Stimulated activated CD4-positive, alpha-beta T cell treated with anti-CD3 and anti-CD28 coated beads, Interleukin-1b, Interleukin-23, amount 100 ng/mL, for 1 hour (primary cell): Measurements from ENCODE around the gene JMJD4.
"Not testable (repeated sequence)": the region's sequence is repeated elsewhere in the genome, so short reads cannot be mapped to it uniquely, and the experiment has no call there.

ENCODE experiments used
- DNase-seq, 2 donors: peaks; one replicate each; pipeline ENCODE4 v3.0.0-alpha.2; 2020; ENCODE audit warnings: low read depth in 2 of 2

The JMJD4 gene

DNA sequence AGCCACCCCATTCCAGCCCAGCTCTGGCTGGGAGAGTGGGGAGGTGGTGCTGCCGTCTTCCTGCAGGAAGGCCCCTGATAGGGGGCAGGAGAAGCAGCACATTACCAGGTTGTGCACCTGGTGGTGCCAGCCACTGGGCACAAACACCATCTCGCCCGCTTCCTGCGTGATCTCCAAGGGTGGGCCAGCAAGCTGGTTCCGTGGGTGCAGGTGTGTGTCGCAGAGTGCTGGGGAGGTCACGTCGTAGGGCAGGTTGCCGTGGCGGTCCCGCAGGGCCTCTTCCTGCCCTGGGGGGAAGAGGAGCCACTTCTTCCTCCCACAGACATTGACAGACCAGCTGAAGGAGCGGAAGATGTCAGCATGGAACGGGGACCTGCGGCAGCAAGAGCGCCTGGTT lies 1.8 kb downstream of the JMJD4 start:
- DNase-seq = no peak

DNA sequence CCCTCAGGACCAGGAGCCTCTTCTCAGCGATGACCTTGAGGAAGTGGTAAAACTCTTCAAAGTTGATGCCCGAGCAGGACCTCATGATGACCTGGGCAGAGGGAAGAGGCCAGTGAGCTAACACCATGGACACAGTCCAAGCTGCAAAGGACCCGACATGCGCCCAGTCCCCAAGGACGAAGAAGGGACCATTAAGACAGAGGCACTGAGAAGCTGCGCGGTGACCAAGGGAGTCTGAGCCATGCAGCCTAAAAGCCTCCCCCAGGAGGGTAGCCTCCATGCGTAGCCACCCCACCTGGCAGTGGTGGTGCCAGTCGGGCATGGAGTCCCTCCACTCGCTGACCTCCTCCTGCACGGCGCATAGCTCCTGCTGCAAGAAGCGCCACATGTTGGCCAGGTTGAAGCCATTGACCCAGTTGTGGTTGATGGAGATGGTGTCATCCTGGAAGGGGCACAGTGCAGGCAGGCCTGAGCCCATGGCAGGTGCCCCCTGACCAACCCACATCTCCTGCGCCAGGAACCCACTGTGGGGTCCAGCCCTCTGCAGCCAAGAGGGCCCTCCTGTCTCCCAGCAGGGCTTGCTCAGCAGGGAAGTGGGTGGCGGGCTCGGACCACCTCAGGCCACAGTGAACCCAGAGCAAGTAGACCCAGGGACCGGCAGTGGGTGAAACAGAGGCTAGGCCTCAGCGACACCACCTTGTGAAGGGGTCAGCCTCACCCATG lies 2.4 kb downstream of the JMJD4 start:
- no peak for DNase-seq

DNA sequence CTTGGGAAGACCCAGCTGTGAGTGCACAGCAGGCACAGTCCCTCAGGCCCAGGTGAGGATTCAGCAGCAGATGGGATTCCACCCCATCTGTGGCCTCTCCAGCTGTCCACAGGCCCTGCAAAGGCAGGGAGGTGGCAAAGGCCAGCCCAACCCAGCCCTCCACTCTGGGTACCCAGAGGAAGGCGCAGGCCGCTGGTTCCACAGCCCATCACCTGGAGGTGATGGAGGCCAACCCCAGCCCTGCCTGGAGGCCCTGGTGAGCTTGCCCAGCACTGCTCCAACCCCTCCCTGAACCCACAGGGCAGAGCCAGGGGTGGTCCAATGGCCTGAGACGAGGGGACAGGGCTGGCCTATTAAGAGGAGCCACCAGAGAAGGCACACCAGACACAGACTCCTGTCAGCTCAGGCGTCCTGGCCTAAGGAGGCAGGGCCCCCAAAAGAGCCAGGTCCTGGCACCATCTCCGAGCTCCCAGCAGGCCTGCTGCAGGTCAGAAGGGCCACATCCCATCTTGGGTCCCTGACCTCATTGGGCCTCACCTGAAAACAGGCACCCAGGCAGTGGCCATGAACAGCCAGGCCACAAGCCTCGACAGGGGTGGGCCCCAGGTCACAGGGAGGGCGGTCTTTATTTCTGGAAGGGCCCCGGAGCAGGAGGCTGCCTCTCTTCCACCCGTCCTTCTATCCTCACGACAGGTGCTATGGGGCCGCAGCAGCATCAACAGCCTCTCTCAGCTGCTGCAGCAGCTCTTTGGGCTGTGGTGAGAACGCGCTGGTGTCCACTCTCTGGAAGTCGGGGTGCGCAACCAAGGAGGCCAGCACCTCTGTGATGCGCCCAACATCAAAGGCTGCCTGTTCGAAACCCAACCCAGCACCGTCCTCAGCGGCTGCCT lies 3.2 kb downstream of the JMJD4 start:
- no peak for DNase-seq

DNA sequence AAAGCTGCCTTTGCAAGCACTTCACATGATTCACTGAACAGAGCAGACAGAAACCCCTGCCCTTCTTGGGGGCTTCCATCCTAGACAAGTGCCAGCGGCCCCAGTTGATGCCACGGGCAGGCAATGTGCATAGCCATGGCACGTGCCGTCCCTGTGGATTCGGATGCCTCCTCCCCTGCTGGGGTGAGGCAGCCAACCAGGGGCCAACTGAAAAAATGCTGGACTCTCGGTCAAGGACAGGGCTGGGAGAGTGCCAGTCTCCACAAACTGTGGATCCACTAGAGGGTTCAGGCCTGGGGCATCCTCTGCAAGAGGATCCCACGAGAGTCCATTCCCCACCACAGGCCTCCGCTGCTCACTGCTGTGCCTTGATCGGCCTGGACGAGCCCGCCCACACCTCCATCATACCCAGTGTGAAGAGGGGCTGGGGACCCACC lies 3.8 kb downstream of the JMJD4 start:
- no peak for DNase-seq

DNA sequence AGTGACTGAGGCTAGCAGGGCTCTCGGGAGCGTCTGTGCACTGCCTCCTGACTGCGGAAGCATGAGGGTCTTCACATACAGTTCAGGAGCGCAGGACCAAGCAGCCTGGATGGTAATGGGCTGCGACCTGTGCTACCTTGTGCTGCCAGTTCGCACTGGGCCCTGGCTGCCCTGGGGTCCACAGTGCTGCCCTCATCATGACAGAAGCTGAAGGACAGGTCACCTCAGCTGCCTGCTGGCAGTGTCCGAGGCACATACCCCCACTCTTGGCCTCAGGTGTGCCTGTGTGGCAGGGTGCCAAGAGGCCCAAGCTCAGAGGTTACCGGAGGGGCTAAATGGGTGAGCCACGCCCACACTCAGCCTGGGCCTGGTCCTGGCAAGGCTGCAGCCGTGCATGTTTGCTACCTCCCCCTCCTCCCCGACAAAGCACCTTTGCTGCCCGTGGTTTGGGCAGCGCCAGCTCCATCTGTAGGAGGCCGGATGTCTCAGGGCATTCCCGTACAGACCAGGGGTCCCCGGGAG lies 4.4 kb downstream of the JMJD4 start:
- no peak for DNase-seq

DNA sequence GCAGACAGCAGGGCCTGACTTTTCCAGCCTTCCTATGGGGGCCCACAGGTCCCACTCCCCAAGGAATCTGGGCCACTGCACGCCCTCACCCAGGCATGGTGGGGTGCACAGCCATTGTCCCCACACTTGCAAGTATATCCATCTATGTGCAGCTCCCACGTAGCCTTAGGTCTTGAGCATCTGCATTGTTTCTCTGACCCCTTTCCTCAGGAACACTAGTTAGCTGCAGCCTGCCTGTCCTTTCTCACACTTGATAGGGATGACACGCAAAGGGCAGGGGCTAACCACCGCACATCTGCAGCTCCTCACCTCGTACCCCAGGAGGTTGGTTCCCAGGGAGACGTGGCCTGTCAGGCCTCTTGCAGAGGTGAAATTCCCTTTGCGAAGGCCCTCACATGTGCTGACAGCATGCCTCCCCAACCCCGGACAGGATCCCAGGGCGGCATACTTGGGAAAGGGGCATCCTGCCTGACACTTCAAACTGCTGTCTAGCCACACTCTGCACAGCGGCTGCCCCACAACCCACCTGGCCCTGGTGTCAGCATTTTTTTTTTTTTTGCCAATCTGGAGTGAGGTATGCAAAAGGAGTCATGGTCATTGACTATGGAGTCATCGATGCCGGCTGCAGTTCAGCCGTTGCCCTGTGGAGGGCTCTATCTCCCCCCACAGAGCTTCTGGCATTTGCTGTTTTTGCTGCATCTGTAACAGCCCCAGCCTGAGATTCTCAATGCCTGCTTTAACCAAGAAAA lies 5.0 kb downstream of the JMJD4 start:
- DNase-seq = no peak

DNA sequence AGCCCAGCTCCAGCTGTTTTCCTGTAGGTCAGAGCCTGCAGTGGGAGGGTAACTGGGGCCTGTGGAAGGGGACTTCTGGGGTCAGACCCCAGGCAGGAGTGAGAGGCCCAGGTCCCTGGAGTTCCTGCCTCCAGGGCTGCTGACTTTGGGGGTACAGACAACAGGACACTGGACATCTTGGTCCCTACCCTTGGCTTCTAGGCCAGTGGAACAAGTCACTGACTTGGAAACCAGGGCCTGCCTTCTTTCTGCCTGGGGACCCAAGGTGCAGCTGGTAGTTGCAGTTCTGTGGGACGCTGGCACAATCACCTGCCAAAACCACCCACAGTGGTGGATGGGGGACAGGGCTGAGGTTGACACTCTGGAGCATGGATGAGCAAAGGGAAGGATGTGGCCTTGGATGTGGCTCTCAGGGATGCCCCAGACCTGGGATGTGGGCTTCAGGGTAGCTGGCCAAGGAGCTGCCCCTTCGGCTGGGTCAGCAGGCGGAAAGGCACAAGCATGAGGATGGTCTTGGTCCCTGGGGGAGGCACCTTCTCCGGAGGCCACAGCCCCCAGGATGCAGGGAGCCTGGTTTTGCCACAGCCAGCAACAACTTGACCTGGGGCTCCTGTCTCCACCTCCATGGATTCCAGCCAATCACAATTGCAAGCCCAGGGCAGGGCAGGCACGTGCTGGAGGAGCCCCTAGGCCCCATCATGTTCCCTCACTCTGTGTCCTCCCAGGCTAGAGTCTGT lies 5.8 kb downstream of the JMJD4 start:
- DNase-seq = no peak

DNA sequence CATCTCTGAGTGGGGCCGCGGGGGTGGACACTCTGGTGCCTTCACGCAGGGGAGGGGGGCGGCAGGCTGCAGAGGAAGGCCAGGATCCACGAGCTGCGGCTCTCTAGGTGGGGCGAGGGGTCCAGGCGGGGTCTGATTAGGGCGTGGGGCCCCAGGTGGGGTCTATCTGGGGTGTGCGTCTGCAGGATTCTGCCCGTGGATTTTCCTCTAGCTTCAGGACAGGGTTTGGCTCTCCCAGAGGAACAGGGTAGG lies 6.3 kb downstream of the JMJD4 start:
- no peak for DNase-seq

DNA sequence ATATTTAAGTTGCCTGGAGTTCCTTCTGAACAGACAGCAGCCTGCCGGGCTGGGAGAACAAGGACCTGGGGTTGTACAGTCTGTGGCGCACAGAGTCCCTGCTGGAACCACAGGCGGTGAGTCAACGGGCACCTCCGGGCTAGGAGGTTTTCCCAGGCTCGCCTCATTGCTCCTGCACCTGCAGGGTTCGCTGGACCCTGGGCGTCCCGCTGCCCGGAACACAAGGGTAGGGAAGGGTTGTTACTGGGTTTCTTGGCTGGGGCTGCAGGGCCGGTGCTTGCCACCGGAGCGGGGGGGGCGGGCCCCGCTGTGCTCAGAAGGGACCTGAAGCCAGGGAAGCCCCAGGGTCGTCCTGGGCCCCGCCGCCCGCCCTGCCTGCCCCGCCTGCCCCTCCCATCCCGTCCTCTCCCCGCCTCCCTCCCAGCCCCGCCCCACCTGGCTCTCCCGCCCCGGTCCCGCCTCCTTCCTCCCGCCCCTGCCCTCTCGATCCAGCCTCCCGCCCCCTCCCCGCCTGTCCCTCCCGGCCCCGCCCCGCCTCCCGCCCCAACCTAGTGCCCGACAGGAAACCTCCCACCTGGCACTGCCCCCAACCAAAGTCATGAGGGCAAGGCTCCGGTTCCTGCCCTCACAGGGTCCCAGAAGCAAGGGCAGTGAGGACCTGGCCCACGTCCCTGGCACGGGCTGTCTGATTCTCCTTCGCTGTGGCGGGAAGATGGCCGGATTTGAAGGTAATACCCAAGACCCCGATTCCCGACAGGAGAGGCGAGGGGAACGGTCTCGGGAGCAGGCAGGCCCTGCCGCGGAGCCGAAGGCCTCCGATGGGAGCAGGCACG lies 6.8 kb downstream of the JMJD4 start:
- peak in 1 of 2 donors; percentile 48 for DNase-seq

DNA sequence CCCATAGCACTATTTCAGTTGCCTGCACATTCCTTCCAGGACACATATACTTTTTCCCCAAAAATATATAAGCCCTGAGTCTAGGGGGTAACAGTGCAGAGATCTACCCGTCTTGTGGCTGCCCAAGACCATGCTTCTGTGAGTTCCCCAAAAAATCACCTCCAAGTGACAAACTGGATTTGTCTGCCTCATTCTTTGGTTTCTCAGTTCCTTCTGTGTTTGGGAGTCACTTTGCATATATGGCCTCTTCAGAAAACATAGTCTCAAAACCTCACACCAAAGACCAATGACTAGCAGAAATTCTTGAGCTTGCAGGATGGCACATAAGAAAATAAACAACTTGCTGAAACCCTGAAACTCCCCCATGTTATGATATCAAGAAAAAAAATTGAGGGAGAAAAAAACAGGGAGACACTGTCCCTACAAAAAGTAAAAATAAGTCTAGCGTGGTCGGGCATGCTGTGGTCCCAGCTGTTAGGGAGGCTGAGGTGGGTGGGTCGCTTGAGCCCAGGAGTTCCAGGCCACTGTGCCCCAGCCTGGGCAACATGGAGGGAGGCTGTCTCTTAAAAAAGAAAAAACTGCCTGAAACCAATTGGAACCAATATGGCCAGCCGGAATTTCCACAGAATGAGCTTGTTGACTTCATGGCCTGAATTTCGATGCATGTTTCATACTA lies 8.0 kb downstream of the JMJD4 start:
- no peak for DNase-seq

DNA sequence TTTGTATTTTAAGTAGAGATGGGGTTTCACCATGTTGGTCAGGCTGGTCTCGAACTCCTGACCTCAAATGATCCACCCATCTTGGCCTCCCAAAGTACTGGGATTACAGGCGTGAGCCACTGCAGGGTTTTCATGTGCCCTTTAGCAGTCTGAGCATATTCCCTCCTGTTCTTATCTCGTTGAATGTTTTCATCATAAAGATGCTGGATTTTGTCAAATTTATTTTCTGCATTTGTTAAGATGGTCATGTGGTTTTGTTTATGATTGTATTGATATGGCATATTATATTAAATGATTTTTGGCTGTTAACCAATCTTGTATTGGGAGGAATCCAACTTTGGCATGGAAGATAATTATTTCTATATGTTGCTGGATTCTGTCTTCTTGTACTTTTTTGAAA lies 8.8 kb downstream of the JMJD4 start:
- no peak for DNase-seq

DNA sequence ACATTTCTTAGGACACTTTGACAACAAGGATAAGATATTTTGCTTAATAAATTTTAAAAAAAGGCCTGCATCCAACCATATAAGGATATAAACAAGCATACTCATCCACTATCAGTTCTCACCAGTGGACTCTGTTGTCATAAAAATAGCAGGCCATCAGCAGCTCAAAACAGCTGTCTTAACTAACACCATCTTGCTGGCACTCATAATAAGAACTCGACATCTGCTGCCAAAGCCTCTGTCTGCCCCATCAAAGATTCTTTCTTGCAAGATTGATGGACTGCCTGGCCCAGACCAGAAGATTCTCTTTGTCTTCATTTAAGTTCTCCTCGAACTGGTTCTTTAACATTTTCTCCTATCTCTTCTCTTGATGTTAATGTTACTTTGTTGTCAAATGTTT lies 10.1 kb downstream of the JMJD4 start:
- no peak for DNase-seq

DNA sequence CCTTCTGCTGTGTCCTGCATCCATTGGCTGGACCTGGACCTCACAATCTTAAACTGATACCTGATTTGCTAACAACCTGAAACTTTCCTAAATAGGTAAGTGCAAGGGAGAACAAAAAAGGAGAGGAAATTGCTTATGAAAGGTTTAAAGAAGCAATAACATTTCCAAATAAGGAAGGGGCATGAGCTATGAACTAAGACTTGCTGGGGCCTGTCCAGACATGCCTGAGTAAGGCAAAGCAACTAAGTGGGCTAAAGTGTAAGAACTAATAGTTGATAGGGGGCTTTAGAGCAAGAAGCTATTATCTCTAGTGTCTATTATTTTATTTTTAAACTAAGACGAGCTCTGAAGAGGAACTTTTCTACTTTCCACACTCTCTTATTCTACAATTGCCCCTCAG lies 11.6 kb downstream of the JMJD4 start:
- no peak for DNase-seq

DNA sequence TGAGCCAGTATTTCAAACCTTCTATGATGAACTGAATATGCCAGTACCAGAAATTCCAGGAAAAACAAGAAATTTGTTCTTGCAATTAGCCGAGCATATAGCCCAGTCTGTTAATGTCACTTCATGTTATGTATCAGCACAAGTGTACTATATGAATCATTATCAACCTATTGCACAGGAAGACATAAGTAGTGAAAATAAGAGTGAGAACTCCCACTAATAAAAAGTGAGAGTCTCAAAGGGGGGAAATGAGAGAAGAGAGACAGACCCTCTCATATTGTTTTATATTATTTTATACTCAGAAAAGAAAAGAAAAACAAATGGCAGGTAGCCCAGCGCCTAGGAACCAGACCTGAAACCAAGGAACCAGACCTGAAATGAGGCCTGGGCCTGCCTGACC lies 16.2 kb downstream of the JMJD4 start:
- no peak for DNase-seq

DNA sequence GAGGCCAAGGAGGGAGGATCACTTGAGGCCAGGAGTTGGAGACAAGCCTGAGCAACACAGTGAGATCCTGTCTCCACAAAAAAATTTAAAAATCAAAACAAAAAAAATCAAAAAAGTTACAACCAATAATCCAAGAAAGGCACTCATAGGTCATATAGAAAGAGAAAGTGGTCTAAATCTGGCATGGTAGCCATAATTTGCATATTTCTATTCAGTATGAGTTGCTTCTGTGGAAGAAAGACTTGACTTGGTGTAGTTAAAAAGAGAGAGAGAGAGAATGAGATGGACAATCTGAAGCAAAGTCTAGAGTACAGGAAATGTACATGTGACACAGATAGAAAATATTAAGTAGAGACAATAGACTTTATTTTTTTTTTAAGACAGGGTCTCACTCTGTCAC lies 22.5 kb downstream of the JMJD4 start:
- DNase-seq = no peak

DNA sequence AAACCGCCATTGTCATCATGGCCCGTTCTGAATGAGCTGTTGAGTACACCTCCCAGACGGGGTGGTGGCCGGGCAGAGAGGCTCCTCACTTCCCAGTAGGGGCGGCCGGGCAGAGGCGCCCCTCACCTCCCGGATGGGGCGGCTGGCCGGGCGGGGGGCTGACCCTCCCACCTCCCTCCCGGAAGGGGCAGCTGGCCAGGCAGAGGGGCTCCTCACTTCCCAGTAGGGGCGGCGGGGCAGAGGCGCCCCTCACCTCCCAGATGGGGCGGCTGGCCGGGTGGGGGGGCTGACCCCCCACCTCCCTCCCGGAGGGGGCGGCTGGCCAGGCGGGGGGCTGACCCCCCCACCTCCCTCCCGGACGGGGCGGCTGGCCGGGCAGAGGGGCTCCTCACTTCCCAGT lies 24.6 kb downstream of the JMJD4 start:
- DNase-seq = not testable (repeated sequence)

DNA sequence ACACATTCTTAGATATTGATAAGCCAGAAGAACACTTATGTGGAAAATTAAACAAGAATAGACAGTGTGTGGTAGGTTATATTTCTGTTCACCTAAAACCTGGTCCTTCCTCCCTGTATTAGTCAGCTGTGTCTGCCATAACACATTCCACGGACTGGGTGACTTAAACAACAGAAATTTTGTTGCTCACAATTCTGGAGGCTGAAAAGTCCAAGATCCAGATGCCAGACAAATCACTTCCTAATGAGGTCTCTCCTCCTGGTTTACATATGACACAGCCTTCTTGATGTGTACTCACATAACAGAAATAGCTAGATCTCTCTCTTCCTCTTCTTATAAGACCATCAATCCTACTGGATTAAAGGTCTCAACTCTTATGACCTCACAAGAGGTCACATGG lies 25.7 kb downstream of the JMJD4 start:
- DNase-seq = no peak

DNA sequence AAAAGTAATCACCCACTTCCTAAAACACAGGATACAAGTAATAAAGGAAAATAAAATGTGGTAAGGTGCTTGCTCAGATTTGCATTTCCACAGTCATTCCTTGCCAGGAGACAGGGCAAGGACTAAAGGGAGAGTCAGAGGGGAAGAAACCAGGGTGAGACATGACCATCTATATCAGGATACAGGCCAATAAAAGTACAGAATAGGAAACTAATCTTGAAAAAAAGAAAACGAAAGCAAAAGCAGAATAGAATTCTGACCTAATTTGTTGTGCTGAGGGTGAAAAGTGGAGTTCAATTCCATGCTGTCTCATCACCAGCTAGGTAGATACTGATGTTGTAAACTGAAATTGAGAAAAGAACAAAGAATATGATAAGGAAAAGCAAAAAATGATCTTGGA lies 27.3 kb downstream of the JMJD4 start:
- no peak for DNase-seq

DNA sequence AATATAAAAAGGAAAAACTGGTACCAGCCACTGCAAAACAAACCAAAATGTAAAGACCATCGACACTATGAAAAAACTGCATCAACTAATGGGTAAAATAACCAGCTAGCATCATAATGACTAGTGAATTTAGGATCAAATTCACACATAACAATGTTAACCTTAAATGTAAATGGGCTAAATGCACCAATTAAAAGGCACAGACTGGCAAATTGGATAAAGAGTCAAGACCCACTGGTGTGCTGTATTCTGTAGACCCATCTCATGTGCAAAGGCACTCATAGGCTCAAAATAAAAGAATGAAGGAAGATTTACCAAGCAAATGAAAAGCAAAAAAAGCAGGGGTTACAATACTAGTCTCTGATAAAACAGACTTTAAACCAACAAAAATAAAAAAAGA lies 33.5 kb downstream of the JMJD4 start:
- DNase-seq = not testable (repeated sequence)

DNA sequence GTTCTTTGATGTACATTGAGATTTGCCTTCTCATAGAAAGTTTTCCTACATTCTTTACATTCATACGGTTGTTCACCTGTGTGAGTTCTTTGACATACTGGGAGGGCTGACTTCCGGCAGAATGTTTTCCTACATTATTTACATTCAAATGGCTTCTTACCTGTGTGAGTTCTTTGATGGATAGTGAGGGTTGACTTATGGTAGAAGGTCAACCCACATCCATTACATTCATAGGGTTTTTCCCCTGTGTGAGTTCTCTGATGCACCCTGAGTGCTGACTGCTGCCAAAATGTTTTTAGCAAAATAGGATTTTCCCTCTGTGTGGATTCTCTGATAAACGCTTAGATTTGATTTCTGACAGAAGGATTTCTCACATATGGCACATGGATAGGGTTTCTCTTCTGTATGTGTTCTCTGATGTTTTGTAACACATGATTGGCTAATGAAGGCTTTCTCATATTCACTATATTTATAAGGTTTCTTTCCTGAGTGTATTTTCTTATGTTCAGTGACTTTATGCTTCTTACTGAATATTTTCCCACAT lies 37.7 kb downstream of the JMJD4 start:
- no peak for DNase-seq
